Adipose tissue (tissue), 3 donors: ENCODE measurements around the gene HSPB9. TPM values are rescaled to one million over a fixed set of nuclear protein-coding genes. Genes with fewer than 3 reads are reported as not detected.

ENCODE experiments used
- H3K27ac ChIP-seq: one replicate; pipeline ENCODE4 v1.5.1; 2013; ENCODE audit warnings: low read depth, low read length
- WGBS, 3 donors: extraction: QIAGEN DNeasy Blood & Tissue Kit; methylation state at CpG; one replicate each; pipeline ENCODE4 v1.1.7; 2013; 5-methylcytosine and 5-hydroxymethylcytosine counted together
- polyA plus RNA-seq, 3 donors: library from polyadenylated mRNA; stranded (reverse); fragments of 200-250 nt; gene quantifications; one replicate each; pipeline ENCODE4 v1.2.3, GENCODE V29; 2013
- donor health status: healthy with polysubstance abuse.
- donor health status: Bipolar disorder and iron deficiency.
- donor health status: healthy.

The HSPB9 gene, protein sequence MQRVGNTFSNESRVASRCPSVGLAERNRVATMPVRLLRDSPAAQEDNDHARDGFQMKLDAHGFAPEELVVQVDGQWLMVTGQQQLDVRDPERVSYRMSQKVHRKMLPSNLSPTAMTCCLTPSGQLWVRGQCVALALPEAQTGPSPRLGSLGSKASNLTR
- polyA plus RNA-seq, result under 1 TPM; 0.09 to 0.70 (median 0.34) TPM

GRCh38 chr17:42122371-42123303 is at the start of gene HSPB9:
Gene HSPB9, plus strand, starts transcription at chr17:42122804. Its CDS starts 47 bp downstream, at chr17:42122851.
- H3K27ac ChIP-seq, result no peak within 1 kb of the TSS
- WGBS, 3 donors, result 42 to 76% (median 68%) methylated on average over 61 of the region's 61 CpGs

GRCh38 chr17:42075789-42076188 is 46.8 kb upstream of the HSPB9 start:
- WGBS, 3 donors, result 68 to 83% (median 73%) methylated on average over 6 of the region's 6 CpGs
- H3K27ac ChIP-seq, result no peak overlapping the region

GRCh38 chr17:42076797-42077559 is 45.6 kb upstream of the HSPB9 start:
- no peak overlapping the region for H3K27ac ChIP-seq
- WGBS, 3 donors, result 72 to 81% (median 78%) methylated on average over 4 of the region's 4 CpGs

GRCh38 chr17:42077755-42078154 is 44.8 kb upstream of the HSPB9 start:
- no peak overlapping the region for H3K27ac ChIP-seq
- 81 to 93% (median 92%) methylated on average over 5 of the region's 5 CpGs for WGBS, 3 donors

- no peak overlapping the region for H3K27ac ChIP-seq
- WGBS, 3 donors, result 54 to 78% (median 58%) methylated on average over 8 of the region's 8 CpGs
Measured at GRCh38 chr17:42078396-42079043, 44.1 kb upstream of the HSPB9 start.

DNA sequence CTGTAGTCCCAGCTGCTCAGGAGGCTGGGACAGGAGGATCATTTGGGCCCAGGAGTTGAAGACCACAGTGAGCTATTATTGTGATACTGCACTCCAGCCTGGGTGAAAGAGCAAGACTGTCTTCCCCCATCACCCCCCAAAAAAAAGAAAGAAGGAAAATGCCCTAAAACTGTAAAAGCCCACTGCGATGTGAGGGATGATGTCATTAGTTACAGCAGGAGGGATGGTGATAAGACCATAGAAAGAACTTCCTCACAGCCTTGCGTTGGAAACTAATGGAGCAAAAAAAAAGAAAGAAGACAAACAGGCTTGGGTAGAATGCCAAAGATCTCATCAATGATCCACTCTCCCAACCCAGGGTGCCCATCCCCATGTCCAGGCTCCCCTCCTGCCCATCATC is 43.1 kb upstream of the HSPB9 start:
- 75 to 84% (median 79%) methylated on average over 2 of the region's 2 CpGs for WGBS, 3 donors
- no peak overlapping the region for H3K27ac ChIP-seq

DNA sequence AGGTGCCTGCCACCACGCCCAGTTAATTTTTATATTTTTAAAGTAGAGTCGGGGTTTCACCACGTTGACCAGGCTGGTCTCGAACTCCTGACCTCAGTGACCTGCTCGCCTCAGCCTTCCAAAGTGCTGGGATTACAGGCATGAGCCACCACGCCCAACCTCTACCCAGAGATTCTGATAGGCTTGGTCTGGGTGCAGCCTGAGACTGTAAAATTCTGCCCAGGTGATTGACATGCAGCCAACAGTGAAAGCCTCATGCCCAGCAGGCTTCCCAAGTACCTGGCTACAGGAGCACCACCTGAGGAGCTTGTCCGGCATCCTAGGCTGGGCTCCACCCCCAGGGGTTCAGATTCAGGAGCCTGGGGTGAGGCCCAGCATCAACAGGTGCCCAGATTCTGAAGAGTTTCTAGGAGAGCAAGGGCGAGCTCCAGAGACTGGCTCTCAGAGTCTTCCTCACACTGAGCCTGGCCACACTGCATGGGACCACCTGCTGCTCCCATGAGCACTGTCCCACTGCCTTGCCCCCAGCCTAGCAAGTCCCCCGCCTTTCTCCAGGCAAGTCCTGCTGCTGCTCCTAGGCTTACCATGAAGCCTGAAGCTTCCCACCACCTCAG is 41.0 kb upstream of the HSPB9 start:
- no peak overlapping the region for H3K27ac ChIP-seq
- WGBS, 3 donors, result 85 to 88% (median 86%) methylated on average over 9 of the region's 9 CpGs

DNA sequence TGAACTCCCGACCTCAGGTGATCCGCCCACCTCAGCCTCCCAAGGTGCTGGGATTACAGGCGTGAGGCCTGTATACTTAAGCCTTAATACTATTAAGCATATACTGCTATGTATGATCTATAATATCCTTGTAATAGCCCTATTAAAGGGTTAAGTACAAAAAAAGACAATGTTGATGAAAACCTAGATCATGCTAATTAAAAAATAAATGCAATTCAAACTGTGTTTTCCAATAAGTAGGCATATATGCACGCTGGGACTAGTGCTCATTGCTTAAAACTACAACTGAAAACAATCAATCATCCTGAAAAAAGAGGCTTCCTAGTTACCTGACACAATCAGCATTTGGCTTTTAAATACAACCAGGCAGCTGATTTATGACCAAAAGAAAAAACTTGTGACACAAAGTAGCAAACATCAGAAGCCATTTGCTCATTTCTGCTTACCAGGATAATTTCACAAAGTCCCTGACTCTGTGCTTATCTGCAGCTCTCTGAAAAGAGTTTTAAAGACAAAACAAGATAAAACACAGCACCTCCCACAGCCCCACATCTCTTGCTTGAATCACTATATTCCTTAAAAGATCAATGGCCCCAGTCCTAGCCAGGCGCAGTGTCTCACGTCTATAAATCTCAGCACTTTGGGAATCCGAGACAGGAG is 35.4 kb upstream of the HSPB9 start:
- H3K27ac ChIP-seq, result no peak overlapping the region
- 71 to 82% (median 79%) methylated on average over 7 of the region's 7 CpGs for WGBS, 3 donors

DNA sequence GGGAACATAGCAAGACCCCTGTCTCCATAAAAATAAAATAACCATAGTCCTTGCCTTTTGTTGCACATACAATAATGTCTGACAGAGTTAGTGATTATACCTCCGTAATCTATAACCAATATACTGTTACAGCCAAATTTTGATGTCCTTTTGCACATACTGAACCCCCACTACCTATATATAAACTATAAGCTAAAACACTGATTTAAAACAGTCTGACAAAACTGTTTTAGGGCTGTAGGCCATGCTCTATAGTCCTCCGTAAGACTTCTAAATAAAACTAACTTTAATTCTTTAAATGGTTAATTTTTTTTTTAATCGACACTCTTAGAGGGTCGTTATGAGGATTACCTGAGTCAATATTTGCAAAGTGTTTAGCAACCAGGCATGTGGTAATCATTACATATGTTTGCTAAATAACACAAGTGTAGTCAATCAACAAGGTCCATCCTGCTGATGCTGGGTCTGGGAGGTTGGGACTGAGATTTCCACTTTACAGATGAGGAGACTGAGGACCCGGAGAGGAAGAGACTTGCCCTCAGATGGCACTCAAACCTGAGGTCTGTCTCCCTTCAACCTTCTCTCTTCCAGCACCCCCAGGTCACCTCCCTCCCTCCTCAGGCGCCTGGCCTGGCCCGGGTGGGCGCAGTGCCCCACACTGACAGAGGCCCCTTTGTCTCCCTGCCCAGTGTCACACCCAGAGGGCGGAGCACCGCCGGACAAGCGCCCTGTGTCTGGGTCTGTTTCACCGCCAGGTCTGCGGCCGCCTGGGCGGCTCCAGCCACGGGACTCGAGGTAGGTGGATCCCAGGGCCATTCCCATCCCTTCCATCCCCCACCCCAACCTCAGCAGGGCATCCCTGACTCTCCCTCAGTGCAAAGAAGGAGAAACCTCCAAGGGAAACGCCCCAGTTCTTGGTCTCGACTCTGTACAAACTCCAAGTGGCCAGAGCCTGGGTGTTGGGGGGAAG is 34.6 kb upstream of the HSPB9 start:
- no peak overlapping the region for H3K27ac ChIP-seq
- WGBS, 3 donors, result 36 to 75% (median 68%) methylated on average over 20 of the region's 20 CpGs

DNA sequence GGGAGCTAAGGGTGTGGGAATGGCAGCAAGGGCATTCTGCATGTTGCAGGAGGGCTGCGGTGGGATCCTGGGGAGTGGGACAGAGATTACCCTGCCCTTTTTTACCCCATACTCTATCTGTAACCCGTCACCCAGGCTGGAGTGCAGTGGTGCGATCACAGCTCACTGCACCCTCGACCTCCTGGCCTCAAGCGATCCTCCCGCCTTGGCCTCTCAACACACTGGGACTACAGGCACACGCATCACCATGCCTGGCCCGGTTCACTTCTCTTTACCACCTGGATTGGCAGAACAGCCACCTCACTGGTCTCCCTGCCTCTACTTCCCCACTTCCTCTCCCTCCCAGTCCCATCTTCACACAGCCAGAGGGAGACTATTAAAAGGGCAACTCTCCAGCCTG is 33.9 kb upstream of the HSPB9 start:
- no peak overlapping the region for H3K27ac ChIP-seq
- 86 to 91% (median 87%) methylated on average over 8 of the region's 8 CpGs for WGBS, 3 donors

DNA sequence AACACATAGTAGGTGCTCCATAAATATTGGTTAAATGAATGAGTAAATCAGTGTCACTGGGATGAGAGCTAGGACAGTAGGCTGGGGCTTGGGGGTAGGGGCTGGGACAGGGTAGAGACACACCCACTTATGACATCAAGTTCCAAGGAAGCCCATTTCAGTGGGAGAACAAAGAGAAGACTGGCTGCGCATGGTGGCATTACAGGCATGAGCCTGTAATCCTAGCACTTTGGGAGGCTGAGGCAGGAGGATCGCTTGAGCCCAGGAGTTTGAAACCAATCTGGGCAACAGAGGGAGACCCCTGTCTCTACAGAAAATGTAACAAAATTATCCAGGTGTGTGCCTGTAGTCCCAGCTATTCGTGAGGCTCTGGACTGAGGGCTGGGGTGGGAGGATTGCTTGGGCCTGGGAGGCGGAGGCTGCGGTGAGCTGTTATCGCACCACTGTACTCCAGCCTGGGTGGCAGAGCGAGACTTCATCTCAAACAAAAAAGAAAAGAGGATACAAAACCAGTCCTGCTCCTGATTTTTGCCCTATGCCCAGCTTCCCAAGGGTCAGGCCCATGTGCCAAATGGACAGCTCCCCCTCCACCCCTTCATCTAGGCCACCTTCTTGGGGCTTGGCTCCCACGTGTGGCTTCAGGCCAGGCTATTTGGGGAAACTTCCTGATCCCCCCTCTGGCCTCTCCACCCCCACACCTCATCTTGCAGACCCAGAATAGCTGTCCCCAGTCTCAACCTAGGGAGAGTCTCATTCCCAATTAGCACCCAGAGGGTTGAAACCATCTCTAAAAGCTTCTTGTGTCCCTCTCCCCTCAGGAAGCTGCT is 31.4 kb upstream of the HSPB9 start:
- 86 to 89% (median 87%) methylated on average over 8 of the region's 8 CpGs for WGBS, 3 donors
- no peak overlapping the region for H3K27ac ChIP-seq

DNA sequence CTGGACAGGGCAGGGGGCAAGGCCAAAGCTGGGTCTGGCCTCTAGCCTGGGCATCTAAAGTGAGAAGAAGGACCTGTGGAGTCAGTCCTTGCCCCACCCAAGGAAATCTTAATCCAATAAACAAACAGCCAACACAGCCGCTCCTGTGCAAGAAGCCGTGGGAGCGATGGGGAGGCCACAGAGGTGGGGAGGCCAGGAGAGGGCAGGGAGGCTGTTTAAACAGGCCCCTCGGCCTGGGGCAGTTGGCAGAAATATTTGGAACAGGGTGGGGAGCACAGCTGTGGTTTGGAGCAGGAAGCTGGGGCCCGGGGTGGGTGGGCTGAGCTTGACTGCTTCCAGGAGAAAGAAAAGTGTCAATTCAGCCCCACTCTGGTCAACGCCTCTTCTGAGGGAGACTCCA is 29.7 kb upstream of the HSPB9 start:
- WGBS, 3 donors, result 56 to 76% (median 60%) methylated on average over 6 of the region's 6 CpGs
- H3K27ac ChIP-seq, result no peak overlapping the region

GRCh38 chr17:42094375-42095069 is 28.1 kb upstream of the HSPB9 start:
- H3K27ac ChIP-seq, result no peak overlapping the region
- 87 to 92% (median 88%) methylated on average over 12 of the region's 12 CpGs for WGBS, 3 donors

DNA sequence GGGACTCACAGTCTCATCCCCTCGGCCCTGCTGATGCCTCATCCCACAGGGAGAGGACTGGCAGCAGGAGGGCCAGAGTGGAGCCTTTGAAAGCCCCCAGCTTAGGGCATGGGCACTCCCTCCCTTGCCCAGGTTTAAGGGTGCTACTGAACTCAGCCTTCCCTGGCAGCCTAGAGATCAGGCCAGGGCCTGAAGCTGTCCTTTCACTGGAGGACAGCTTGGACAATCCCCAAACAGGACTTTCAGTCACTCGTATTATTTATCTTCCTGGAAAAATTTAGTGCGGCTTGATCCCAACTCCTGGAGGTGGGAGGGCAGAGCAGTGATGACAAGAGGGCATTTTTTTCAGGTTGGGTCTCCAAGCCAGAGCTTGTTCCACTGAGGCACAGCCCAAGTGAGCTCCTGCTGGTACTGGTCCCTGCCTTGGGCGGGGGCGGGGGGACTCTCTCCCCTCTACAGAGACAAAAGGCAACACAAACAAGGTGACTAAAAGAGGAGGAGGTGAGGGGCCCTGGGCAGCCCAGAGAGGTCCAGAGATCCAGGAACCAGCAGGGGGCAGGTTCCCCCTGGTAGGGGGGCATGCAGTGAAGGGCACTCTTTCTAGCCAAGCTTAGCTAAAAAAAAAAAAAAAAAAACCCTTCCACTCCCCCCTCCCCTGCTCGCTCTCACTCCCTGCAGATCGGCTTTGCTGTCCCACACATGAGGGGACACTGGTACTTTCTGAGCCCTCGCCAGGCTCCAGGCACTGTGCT is 26.1 kb upstream of the HSPB9 start:
- H3K27ac ChIP-seq, result no peak overlapping the region
- WGBS, 3 donors, result 69 to 78% (median 70%) methylated on average over 8 of the region's 8 CpGs
